AG09309 (cell line): ENCODE measurements around the gene GRID2.
A peak's percentile ranks its signal among the peaks of the same experiment; 100 is the strongest.

Experiments used
- DNase-seq: peaks from one replicate; pipeline ENCODE4 v3.0.0-alpha.2; 2010; ENCODE audit warnings: low read depth
- H3K4me3 ChIP-seq: 2 replicates; pipeline ENCODE4 v1.5.1; 2011; ENCODE audit warnings: mild to moderate bottlenecking, low read depth, low read length, moderate library complexity; ENCODE audit not compliant: control insufficient read depth
- TF ChIP-seq, protein P1 (sequence below): IDR thresholded peaks from 2 replicates; pipeline ENCODE4 v1.5.1; 2011; ENCODE audit warnings: mild to moderate bottlenecking, low read depth, low read length, inconsistent platforms; ENCODE audit not compliant: insufficient read depth, control insufficient read depth; ENCODE audit errors: missing control alignments

GRID2 gene

GRCh38 chr4:92968996-92969395, 665.2 kb downstream of the GRID2 start:
- TF ChIP-seq, protein P1, sequence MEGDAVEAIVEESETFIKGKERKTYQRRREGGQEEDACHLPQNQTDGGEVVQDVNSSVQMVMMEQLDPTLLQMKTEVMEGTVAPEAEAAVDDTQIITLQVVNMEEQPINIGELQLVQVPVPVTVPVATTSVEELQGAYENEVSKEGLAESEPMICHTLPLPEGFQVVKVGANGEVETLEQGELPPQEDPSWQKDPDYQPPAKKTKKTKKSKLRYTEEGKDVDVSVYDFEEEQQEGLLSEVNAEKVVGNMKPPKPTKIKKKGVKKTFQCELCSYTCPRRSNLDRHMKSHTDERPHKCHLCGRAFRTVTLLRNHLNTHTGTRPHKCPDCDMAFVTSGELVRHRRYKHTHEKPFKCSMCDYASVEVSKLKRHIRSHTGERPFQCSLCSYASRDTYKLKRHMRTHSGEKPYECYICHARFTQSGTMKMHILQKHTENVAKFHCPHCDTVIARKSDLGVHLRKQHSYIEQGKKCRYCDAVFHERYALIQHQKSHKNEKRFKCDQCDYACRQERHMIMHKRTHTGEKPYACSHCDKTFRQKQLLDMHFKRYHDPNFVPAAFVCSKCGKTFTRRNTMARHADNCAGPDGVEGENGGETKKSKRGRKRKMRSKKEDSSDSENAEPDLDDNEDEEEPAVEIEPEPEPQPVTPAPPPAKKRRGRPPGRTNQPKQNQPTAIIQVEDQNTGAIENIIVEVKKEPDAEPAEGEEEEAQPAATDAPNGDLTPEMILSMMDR, result no peak
- no peak overlapping the region for H3K4me3 ChIP-seq
- no peak for DNase-seq

DNA sequence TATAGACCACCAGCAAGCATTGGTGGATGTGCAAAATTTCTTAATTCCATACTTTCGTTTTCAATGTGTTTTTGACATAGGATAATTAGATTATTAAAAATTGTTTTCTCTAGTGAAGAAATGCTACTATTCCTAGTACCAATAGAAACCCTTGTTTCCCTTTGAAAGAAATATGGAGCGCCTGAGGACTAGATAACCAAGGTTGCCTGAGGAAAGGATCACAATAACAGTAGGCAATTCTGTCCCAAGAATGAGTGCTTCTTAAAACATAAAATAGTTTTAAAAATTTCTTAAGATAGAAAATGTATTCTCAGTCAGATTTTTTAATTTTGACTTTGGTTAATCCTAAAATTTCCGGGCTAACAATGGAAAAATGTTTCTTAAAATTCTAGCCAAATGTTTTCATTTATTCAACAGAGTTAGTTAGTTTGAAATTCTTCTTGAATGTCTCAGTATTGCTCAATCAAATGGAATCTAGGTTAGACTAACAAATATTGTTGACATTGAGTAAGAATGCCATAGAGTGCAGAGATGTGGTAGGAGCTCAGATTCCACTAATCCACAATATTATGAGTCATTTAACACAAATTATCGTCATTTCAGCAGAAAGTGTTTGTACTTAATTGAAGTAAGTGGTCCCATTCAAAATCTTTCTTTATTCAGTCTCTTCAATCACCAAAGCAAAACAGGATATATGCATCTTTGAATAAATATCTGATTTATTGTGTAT, 666.0 kb downstream of the GRID2 start:
- DNase-seq, result peak; percentile 29
- H3K4me3 ChIP-seq, result no peak overlapping the region
- TF ChIP-seq, protein P1, result no peak

DNA sequence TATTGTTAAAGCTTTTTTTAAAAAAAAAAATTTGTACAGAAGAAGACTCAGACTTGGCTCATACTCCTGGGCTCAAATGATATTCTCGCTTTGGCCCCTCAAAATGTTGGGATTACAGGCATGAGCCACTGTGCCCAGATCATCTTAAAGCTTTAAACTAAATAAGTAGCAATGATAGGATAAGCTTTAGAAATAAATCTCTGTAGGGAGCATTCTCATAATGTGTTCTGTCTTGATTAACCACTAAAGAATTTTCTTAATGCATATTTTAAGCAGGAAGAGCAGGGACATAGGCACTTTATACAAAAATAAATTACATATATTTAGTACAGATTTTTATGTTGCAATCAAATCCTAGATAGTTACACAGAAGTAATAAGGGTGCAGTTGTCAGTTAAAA, 667.2 kb downstream of the GRID2 start:
- TF ChIP-seq, protein P1, result no peak
- H3K4me3 ChIP-seq, result no peak overlapping the region
- no peak for DNase-seq

DNA sequence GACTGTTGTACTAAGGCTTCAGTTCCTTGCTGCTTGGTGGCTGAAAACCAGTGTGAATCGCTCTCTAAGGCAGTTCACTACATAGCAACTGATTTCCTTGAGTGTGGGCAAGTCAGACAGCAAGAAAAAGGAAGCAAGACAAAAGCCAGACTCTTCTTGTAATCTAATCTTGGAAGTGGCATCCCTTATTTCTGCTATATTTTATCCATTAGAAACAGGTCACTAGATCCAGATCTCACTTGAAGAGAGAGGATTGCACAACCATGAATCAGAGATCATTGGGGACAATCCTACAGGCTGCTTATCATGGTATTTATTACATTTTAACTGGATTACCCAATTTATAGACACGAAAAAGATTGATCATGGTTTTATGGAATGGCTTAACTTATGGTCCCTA, 684.5 kb downstream of the GRID2 start:
- no peak for DNase-seq
- H3K4me3 ChIP-seq, result no peak overlapping the region
- TF ChIP-seq, protein P1, result no peak

DNA sequence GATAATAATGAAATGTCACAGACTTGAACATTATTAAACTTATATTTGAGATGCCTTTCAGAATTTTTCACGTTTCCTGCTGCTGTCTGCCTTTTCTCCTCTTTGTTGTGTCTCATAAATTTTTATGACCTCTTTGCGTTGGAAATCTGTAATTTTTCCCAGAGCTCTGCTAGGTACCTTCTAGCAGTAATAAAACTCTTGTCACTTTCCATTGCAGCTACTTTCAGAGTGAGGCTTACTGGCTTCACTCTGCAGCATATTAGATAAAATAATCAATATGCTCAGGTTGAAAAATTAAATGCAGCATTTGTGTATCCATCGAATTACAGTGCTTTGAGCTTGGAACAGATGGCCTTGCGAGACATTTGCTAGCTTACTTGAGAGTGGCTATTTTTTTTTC, 689.0 kb downstream of the GRID2 start:
- DNase-seq, result no peak
- no peak overlapping the region for H3K4me3 ChIP-seq
- TF ChIP-seq, protein P1, result no peak

- no peak for DNase-seq
- H3K4me3 ChIP-seq, result no peak overlapping the region
- TF ChIP-seq, protein P1, result no peak
Observed at GRCh38 chr4:92994727-92995126, 691.0 kb downstream of the GRID2 start.
